ENCODE measurements around the gene LSM2.

The LSM2 gene

GRCh38 chr6:31750411-31751022 lies 56.2 kb downstream of the LSM2 start:
- DNase-seq (ENCODE audit: low read depth), result no peak

GRCh38 chr6:31749301-31750036 lies 57.3 kb downstream of the LSM2 start:
- no peak for DNase-seq (ENCODE audit: low read depth)
